Stomach (tissue), 9 donors: ENCODE data around the gene NLRC5. TPM values are rescaled to one million over a fixed set of nuclear protein-coding genes. Genes with fewer than 3 reads are reported as not detected.

Experiments
- DNase-seq, 2 donors: peaks; one replicate each; pipeline versions ENCODE4 v3.0.0 to v3.0.0-alpha.2; 2013 to 2019
- H3K27ac ChIP-seq, 5 donors: fragments of 200-600 bp in 4 of 5; sonication (generic) in 4 of 5; one replicate each; pipeline ENCODE4 v1.5.1; 2013 to 2019; ENCODE audit warnings: mild to moderate bottlenecking in 1 of 5, moderate library complexity in 1 of 5
- H3K27me3 ChIP-seq, 3 donors: fragments of 200-600 bp; sonication (generic); one replicate each; pipeline ENCODE4 v1.5.1; 2017 to 2019; ENCODE audit warnings: mixed run types in 1 of 3
- H3K36me3 ChIP-seq, 4 donors: fragments of 200-600 bp; sonication (generic); 1 replicate in 3 of 4; 2 replicates in 1 of 4; pipeline ENCODE4 v1.5.1; 2016 to 2019
- H3K4me1 ChIP-seq, 4 donors: fragments of 200-600 bp; sonication (generic); one replicate each; pipeline ENCODE4 v1.5.1; 2016 to 2019
- H3K4me3 ChIP-seq, 4 donors: fragments of 200-600 bp; sonication (generic) in 3 of 4; one replicate each; pipeline ENCODE4 v1.5.1; 2016 to 2019; ENCODE audit warnings: mild to moderate bottlenecking in 1 of 4
- H3K9me3 ChIP-seq, 4 donors: fragments of 200-600 bp; sonication (generic); one replicate each; pipeline ENCODE4 v1.5.1; 2016 to 2019
- CTCF ChIP-seq, 7 experiments: fragments of 450-650 bp in 4 of 7; fragments of 200-600 bp in 3 of 7; sonication (generic) in 3 of 7; IDR thresholded peaks; one replicate each; pipeline ENCODE4 v1.5.1; 2016 to 2019; ENCODE audit warnings: antibody characterized with exemption in 7 of 7, control low read depth in 2 of 7, mild to moderate bottlenecking in 1 of 7
- EP300 ChIP-seq: sonication (generic); formaldehyde crosslinking; IDR thresholded peaks from one replicate; pipeline ENCODE4 v1.6.1; 2017; ENCODE audit warnings: antibody characterized with exemption
- POLR2A ChIP-seq, 4 donors: fragments of 450-650 bp; IDR thresholded peaks; one replicate each; pipeline ENCODE4 v1.6.1; 2016; ENCODE audit warnings: antibody characterized with exemption in 4 of 4, control low read depth in 2 of 4, mild to moderate bottlenecking in 1 of 4, moderate library complexity in 1 of 4
- POLR2AphosphoS5 ChIP-seq, 3 donors: sonication (generic); formaldehyde crosslinking; IDR thresholded peaks; one replicate each; pipeline ENCODE4 v1.6.1; 2016; ENCODE audit warnings: antibody characterized with exemption in 3 of 3
- WGBS, 5 donors: extraction: QIAGEN DNeasy Blood & Tissue Kit in 3 of 5; methylation state at CpG; one replicate each; pipeline versions ENCODE4 v1.1.5 to v1.1.7; 2013 to 2018; 5-methylcytosine and 5-hydroxymethylcytosine counted together
- intact Hi-C: fragments of 100-400 bp; cut with DNase I; formaldehyde crosslinking; loops from one replicate; pipeline ENCODE4 v1.15.1; 2023; ENCODE audit warnings: low total_unique reads
- polyA plus RNA-seq, 3 donors: library from polyadenylated mRNA; stranded (reverse); fragments of 200-250 nt; gene quantifications; one replicate each; pipeline ENCODE4 v1.2.3, GENCODE V29; 2013
- total RNA-seq, 5 donors: library from RNA; depleted of rRNA; stranded (reverse); fragments of >200 nt; gene quantifications; one replicate each; pipeline versions ENCODE4 v1.1.0 to v1.2.3, GENCODE V29; 2014 to 2016
- donor health status: healthy with polysubstance abuse.
- donor health status: Bipolar disorder and iron deficiency.
- donor health status: healthy.

The NLRC5 gene
- total and polyA plus RNA-seq, 8 donors, result 11.7 to 265 (median 29.4) TPM

GRCh38 chr16:56980201-56980535, 9.2 kb upstream of the NLRC5 start:
- TF ChIP-seq POLR2AphosphoS5 (IDR thresholded peaks at IDR 0.05) (no peak), CTCF (IDR thresholded peaks at IDR 0.05) (no peak), EP300 (no peak)
- Histone ChIP-seq H3K4me1 (peaks cover 0 to 22% (median 16%) of the 10 kb centered on the region in 4 donors), H3K4me3 (no peak overlapping the region), H3K27ac (no peak overlapping the region), H3K36me3 (no peaks in the 10 kb centered on the region), H3K27me3 (no peaks in the 10 kb centered on the region), H3K9me3 (no peaks in the 10 kb centered on the region)
- 76 to 88% (median 78%) methylated on average over 4 of the region's 4 CpGs for WGBS, 5 donors
- DNase-seq, result no peak
- intact Hi-C loops, result no loop called here

- 82 to 86% (median 86%) methylated on average over 15 to 16 of the region's 16 CpGs for WGBS, 5 donors
- H3K36me3 ChIP-seq, result no peaks in the 10 kb centered on the region
- TF ChIP-seq POLR2A (IDR thresholded peaks at IDR 0.05), result no peak
- no peak for TF ChIP-seq CTCF (IDR thresholded peaks at IDR 0.05)
- TF ChIP-seq POLR2AphosphoS5 (IDR thresholded peaks at IDR 0.05), result no peak
- TF ChIP-seq EP300, result no peak
These were observed 8.3 kb upstream of the NLRC5 start for GRCh38 chr16:56980792-56981724.

DNA sequence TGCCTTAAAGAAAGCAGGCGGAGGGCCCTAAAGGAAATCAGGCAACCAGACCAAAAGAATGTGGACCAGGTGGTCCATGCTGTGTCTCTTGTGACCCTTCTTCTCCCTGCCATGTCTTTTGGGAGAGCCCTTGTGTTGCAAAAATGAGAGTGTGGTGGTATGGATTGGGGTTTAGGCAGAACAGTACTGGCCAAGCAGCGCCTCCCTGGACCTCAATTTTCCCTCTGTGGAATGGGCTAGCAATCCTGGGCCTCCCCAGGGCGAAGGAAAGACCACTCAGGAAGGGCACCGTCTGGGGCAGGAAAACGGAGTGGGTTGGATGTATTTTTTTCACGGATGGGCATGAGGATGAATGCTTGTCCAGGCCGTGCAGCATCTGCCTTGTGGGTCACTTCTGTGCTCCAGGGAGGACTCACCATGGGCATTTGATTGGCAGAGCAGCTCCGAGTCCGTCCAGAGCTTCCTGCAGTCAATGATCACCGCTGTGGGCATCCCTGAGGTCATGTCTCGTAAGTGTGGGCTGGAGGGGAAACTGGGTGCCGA, 7.6 kb upstream of the NLRC5 start:
- no peaks in the 10 kb centered on the region for H3K36me3 ChIP-seq
- no peaks in the 10 kb centered on the region for H3K27me3 ChIP-seq
- no peak overlapping the region for H3K4me3 ChIP-seq
- TF ChIP-seq POLR2AphosphoS5 (IDR thresholded peaks at IDR 0.05) (no peak), EP300 (no peak), POLR2A (IDR thresholded peaks at IDR 0.05) (no peak), CTCF (IDR thresholded peaks at IDR 0.05) (no peak)
- H3K27ac ChIP-seq, result no peak overlapping the region
- peaks cover 0 to 36% (median 24%) of the 10 kb centered on the region in 4 donors for H3K4me1 ChIP-seq
- intact Hi-C loops, result no loop called here
- 85 to 94% (median 89%) methylated on average over 7 to 12 of the region's 12 CpGs for WGBS, 5 donors
- no peak for DNase-seq
- no peaks in the 10 kb centered on the region for H3K9me3 ChIP-seq

More at GRCh38 chr16:56980792-56981724, 8.3 kb upstream of the NLRC5 start:
- intact Hi-C loops, result no loop called here
- DNase-seq, result no peak
- no peaks in the 10 kb centered on the region for H3K27me3 ChIP-seq
- no peak overlapping the region for H3K27ac ChIP-seq
- no peaks in the 10 kb centered on the region for H3K9me3 ChIP-seq
- peaks cover 0 to 30% (median 20%) of the 10 kb centered on the region in 4 donors for H3K4me1 ChIP-seq
- no peak overlapping the region for H3K4me3 ChIP-seq

GRCh38 chr16:56982695-56983094, 6.7 kb upstream of the NLRC5 start:
- H3K9me3 ChIP-seq, result no peaks in the 10 kb centered on the region
- intact Hi-C loops, result no loop called here
- DNase-seq, result no peak
- WGBS, 5 donors, result 85 to 95% (median 92%) methylated on average over 2 of the region's 2 CpGs
- TF ChIP-seq EP300 (no peak), POLR2A (IDR thresholded peaks at IDR 0.05) (no peak), POLR2AphosphoS5 (IDR thresholded peaks at IDR 0.05) (no peak), CTCF (IDR thresholded peaks at IDR 0.05) (no peak)
- H3K27ac ChIP-seq, result no peak overlapping the region
- H3K36me3 ChIP-seq, result no peaks in the 10 kb centered on the region
- H3K4me1 ChIP-seq, result peaks cover 0 to 37% (median 26%) of the 10 kb centered on the region in 4 donors
- H3K27me3 ChIP-seq, result no peaks in the 10 kb centered on the region
- H3K4me3 ChIP-seq, result no peak overlapping the region
